ENCODE data around the gene RHOC.

Gene RHOC

GRCh38 chr1:112666946-112667345 lies 40.0 kb downstream of the RHOC start:
- no peak overlapping the region for H3K4me3 ChIP-seq (replicated peaks; ENCODE audit: insufficient read depth, low read length)
- no peak for DNase-seq (ENCODE audit: low read depth in 1 of 2, low spot score in 1 of 2)
- TF ChIP-seq CTCF (IDR thresholded peaks at IDR 0.05; ENCODE audit: insufficient read depth, low read length) (no peak), GABPA (IDR thresholded peaks at IDR 0.05; ENCODE audit: low read depth) (no peak)
- no peaks in the 10 kb centered on the region for H3K27me3 ChIP-seq (ENCODE audit: insufficient read depth, poor library complexity, severe bottlenecking)
- H3K27ac ChIP-seq (replicated peaks), result no peak overlapping the region

GRCh38 chr1:112665857-112666256 lies 41.1 kb downstream of the RHOC start:
- H3K27me3 ChIP-seq (ENCODE audit: insufficient read depth, poor library complexity, severe bottlenecking), result no peaks in the 10 kb centered on the region
- TF ChIP-seq CTCF (IDR thresholded peaks at IDR 0.05; ENCODE audit: insufficient read depth, low read length), result no peak
- no peak for TF ChIP-seq GABPA (IDR thresholded peaks at IDR 0.05; ENCODE audit: low read depth)
- no peak for TF ChIP-seq POLR2AphosphoS5 (IDR thresholded peaks at IDR 0.05; ENCODE audit: low read depth)
- TF ChIP-seq REST (IDR thresholded peaks at IDR 0.05; ENCODE audit: insufficient replicate concordance, low read depth), result no peak
- no peak for TF ChIP-seq SPI1 (IDR thresholded peaks at IDR 0.05; ENCODE audit: borderline replicate concordance, low read depth)
- no peak overlapping the region for H3K4me3 ChIP-seq (replicated peaks; ENCODE audit: insufficient read depth, low read length)
- no peak for DNase-seq (ENCODE audit: low read depth in 1 of 2, low spot score in 1 of 2)
- H3K27ac ChIP-seq (replicated peaks), result no peak overlapping the region

GRCh38 chr1:112651205-112651604 lies 55.7 kb downstream of the RHOC start:
- Histone ChIP-seq H3K4me3 (replicated peaks; ENCODE audit: insufficient read depth, low read length) (no peak overlapping the region), H3K27me3 (ENCODE audit: insufficient read depth, poor library complexity, severe bottlenecking) (no peaks in the 10 kb centered on the region), H3K27ac (replicated peaks) (no peak overlapping the region)
- no peak for DNase-seq (ENCODE audit: low read depth in 1 of 2, low spot score in 1 of 2)
- no peak for TF ChIP-seq SPI1 (IDR thresholded peaks at IDR 0.05; ENCODE audit: borderline replicate concordance, low read depth)
- no peak for TF ChIP-seq GABPA (IDR thresholded peaks at IDR 0.05; ENCODE audit: low read depth)
- no peak for TF ChIP-seq POLR2AphosphoS5 (IDR thresholded peaks at IDR 0.05; ENCODE audit: low read depth)
- no peak for TF ChIP-seq CTCF (IDR thresholded peaks at IDR 0.05; ENCODE audit: insufficient read depth, low read length)
- TF ChIP-seq REST (IDR thresholded peaks at IDR 0.05; ENCODE audit: insufficient replicate concordance, low read depth), result no peak

All from HL-60 (cell line).